ENCODE measurements around the gene DUSP7.

Gene DUSP7

GRCh38 chr3:52077925-52078324 is 21.6 kb upstream of the DUSP7 start:
- TF ChIP-seq CTCF (IDR thresholded peaks at IDR 0.05; ENCODE audit: control extremely low read depth, extremely low read depth, low read depth, missing control alignments), result no peak
- POLR2A ChIA-PET, result no interaction called here
- DNase-seq (ENCODE audit: extremely low spot score), result no peak
- CTCF ChIA-PET, result interaction anchor here (0.9 to 1.6 kb wide), 2 partner anchors 10 to 76 kb away, joined by 3 to 5 read pairs; no protein-coding TSS in a partner anchor

GRCh38 chr3:52076896-52077780 is 20.8 kb upstream of the DUSP7 start:
- ChIA-PET CTCF (interaction anchor here (0.9 to 1.6 kb wide), 4 partner anchors 9 to 75 kb away, joined by 3 to 5 read pairs (median 3); no protein-coding TSS in a partner anchor), POLR2A (no interaction called here)
- DNase-seq (ENCODE audit: extremely low spot score), result no peak
- no peak for TF ChIP-seq CTCF (IDR thresholded peaks at IDR 0.05; ENCODE audit: control extremely low read depth, extremely low read depth, low read depth, missing control alignments)

GRCh38 chr3:52073490-52073889 is 17.1 kb upstream of the DUSP7 start:
- TF ChIP-seq CTCF (IDR thresholded peaks at IDR 0.05; ENCODE audit: control extremely low read depth, extremely low read depth, low read depth, missing control alignments), result no peak
- ChIA-PET CTCF (interaction anchor here (1.7 kb wide), 1 partner anchor 21 kb away, joined by 3 read pairs; no protein-coding TSS in a partner anchor), POLR2A (no interaction called here)
- no peak for DNase-seq (ENCODE audit: extremely low spot score)

- TF ChIP-seq CTCF (IDR thresholded peaks at IDR 0.05; ENCODE audit: control extremely low read depth, extremely low read depth, low read depth, missing control alignments), result no peak
- POLR2A ChIA-PET, result no interaction called here
- no peak for DNase-seq (ENCODE audit: extremely low spot score)
- CTCF ChIA-PET, result interaction anchor here (0.9 to 1.7 kb wide), 2 partner anchors 20 to 29 kb away, joined by 3 read pairs; no protein-coding TSS in a partner anchor
Observed at GRCh38 chr3:52072471-52072870, 16.1 kb upstream of the DUSP7 start.

GRCh38 chr3:52072020-52072419 is 15.6 kb upstream of the DUSP7 start:
- POLR2A ChIA-PET, result no interaction called here
- no peak for TF ChIP-seq CTCF (IDR thresholded peaks at IDR 0.05; ENCODE audit: control extremely low read depth, extremely low read depth, low read depth, missing control alignments)
- CTCF ChIA-PET, result interaction anchor here (0.9 to 1.7 kb wide), 2 partner anchors 19 to 30 kb away, joined by 3 read pairs; no protein-coding TSS in a partner anchor

GRCh38 chr3:52070724-52071621 is 14.6 kb upstream of the DUSP7 start:
- POLR2A ChIA-PET, result interaction anchor here (0.6 kb wide), 1 partner anchor 70 kb away, joined by 6 read pairs; no protein-coding TSS in a partner anchor
- CTCF ChIA-PET, result no interaction called here
- no peak for DNase-seq (ENCODE audit: extremely low spot score)
- TF ChIP-seq CTCF (IDR thresholded peaks at IDR 0.05; ENCODE audit: control extremely low read depth, extremely low read depth, low read depth, missing control alignments), result no peak

More at GRCh38 chr3:52072020-52072419, 15.6 kb upstream of the DUSP7 start:
- DNase-seq (ENCODE audit: extremely low spot score), result no peak
